Measurements from ENCODE around the gene SNRPA.

SNRPA gene

DNA sequence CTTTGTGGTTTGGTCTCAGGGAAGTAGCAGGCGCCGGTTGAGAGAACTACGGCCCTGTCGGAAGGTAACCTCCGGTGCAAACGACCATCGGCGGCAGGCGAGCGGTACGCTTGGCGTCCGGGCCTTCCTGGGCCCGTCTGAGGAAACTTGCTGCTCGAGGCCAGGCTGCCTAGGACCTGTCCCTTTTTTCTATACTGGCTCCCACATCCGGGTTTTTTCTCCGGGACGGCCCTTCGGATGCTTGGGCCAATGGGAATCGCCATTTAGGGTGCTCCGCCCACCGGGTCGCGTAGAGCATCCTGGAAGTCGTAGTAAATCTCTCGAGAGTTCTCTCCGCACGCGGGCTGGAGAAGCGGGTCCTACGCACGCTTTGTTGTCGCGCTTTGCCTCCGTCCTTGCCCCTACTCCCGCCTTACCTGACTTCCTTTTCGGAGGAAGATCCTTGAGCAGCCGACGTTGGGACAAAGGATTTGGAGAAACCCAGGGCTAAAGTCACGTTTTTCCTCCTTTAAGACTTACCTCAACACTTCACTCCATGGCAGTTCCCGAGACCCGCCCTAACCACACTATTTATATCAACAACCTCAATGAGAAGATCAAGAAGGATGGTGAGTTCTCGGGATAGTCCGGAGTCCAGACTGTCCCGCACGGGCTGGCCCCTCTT, at the start of gene SNRPA:
Gene SNRPA, plus strand, starts transcription at position 330 of the 664 bp plus-strand sequence. Its CDS starts 206 bp downstream, at position 536.
- ATAC-seq = peak; percentile 72

DNA sequence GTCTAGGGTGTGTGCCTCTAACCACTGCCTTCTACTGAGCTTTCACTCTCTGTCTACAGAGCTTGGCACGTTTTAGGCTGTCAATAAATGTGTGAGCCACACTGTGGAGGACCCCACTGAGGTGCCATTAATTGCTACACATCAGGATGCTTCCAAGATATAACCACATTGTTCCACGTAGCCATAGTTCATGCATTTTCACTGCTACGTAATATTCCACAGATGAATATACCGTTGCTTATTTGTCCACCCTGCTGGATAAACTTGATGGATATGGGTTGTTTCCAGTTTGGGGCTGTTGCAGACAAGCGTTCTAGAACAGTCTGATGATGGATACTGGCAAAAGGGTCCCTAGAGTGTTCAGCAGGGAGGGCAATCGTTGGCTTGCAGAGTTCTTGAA, 49.2 kb upstream of the SNRPA start:
- ATAC-seq (no peak), DNase-seq (no peak)

More for the DNA sequence above, at the start of gene SNRPA:
- DNase-seq = peak; percentile 96

DNA sequence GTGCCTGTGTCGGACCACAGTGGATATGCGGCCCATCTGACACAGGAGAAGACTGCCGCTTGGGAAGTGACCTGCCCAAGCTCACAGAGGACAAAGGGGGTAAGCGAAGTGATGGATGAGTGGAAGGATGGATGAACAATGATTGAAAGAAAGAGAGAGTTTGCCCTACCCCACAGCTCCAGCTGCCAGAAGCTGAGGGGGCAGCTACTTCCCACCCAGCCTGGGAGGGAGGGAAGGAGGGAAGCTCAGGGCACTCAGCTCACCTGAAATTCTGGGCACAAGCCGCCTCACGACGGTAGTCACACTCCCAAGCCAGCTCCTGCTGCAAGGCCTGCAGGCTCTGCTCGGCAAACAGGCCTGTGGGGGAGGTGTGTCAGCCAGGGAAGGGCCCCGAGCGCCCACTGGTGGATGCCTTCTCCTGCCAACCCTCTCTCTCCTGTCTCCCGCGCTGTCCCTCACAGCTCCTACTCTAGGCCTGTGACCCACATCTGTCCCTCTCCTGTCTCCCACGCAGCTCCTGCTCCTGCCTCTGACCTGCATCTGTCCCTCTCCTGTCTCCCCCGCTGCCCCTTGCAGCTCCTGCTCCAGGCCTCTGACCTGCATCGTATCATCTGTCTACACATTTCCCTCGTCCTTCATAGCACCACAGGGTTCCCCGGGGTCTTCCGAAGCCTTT, 48.5 kb upstream of the SNRPA start:
- DNase-seq (no peak), ATAC-seq (no peak)

DNA sequence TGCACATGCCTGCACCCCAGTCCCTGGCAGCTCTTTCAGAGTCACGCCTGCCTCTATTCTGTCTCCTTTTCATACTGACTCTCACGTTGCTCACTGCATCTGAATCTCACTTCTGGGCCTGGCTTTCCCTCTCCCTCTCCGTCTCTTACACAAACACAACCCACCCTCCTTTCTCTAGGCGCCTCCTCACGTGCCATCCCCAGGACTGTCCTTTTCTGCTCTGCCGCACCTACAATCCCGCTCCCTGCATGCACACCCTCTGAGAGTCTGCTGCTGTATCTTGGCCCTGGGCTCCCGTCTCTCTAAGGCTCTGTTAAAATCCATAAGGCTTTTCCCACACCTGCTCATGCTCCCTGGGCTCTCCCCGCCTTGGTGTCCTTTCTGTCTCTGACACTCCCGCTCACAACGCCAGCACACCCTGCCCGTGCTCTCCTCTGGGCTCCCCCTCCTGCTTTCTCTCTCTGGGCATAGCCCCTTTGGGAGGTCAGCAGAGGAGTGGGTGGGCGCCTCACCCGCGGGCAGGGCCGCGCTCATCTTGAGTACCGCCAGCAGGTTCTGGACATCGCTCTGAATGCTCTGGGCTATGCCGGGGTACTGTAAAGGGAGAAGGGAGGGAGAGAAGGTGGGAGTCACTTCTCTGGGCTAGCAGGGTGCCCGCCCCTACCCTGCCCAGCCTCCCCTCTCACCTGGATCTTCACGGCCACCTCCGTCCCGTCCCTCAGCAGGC, 47.8 kb upstream of the SNRPA start:
- no peak for ATAC-seq
- no peak for DNase-seq

DNA sequence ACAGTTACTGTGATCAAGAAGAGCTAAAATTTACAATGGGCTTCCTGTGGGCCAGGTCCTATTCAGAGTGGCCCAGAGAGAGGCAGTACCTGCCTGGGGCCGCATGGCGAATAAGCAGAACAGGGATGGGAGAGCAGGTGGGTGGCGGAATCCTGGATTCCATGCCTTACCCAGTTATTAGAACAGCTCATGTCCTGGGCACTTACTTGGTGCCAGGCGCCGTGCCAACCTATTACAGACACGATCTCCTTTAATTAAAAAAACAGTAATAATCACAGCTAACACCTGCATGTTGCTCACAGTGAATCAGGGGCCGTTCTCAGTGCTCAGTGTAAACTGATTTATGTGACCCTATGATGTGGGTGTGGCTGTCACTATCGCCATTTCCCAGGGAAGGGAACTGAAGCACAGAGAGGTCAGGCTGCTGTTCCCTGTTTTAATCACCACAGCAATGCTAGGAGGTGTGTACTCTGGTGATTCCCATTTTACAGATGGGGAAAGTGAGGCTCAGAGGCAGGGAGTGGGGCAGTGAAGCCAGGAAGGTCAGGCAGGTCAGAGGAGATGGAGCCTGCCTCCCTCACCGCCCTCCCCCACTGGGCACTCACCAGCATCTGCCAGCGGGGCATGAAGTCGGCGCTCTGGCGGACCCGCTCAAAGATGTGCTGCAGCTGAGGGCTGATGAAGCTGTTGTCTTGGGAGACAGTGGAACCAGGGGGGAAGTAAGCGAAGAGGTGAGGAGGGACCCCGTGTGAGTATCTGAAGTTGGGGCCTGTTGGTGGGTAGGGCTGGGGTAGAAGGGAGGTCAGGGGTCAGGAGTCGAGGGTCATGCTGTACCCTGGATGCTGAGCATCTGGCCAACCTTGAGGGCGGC, 46.3 kb upstream of the SNRPA start:
- no peak for DNase-seq
- no peak for ATAC-seq

DNA sequence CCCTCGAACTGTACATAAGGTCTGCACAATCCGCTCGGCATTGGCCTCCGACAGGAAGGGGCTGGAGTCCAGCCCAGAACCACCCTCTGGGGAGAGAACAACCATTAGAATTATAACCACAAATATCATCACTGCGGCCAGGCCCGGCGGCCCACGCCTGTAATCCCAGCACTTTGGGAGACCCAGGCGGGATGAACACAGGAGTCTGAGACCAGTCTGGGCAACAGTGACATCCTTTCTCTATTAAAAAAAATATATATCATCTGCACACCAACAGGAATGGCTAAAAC, 45.7 kb upstream of the SNRPA start:
- ATAC-seq (no peak), DNase-seq (no peak)

DNA sequence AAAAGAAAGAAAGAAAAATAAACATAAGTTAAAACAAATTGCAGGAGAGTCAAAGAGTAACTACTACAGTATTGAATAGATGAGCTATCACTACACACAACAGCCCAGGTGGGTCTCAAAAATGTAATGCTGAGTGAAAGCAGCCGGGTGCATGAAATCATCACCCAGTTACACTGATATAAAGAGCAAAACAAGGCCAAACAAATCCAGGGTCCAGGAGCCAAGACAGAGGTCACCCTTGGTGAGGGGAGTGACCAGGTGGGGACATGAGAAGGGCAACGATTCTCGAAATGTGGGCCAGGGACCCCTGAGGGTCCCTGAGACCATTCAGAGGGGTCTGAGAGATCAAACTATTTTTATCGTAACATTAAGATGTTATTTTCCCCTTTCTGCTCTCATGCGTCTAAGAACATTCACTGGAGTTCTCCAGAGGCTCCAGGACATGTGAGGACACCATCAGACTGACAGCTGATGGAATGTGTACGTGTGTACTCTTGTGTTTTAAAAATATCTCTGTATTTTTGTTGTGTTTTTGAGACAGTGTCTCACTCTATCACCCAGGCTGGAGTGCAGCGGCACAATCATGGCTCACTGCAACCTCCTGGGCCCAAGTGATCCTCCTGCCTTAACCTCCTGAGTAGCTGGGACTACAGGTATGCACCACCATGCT, 44.9 kb upstream of the SNRPA start:
- no peak for DNase-seq
- ATAC-seq = no peak

DNA sequence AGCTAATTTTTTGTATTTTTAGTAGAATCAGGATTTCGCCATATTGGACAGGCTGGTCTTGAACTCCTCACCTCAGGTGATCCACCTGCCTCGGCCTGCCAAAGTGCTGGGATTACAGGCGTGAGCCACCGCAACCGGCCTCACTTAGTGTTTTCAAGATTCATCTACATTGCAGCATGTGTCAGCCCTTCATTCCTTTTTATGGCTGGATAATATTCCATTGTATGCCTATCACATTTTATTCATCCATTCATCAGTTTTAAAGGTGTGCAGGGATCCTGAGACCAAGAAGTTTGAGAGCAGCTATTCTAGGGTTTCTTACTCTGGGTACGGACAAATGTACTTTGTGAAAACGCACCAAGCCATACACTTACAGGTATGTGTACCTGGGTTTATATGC, 43.4 kb upstream of the SNRPA start:
- ATAC-seq (no peak), DNase-seq (no peak)

DNA sequence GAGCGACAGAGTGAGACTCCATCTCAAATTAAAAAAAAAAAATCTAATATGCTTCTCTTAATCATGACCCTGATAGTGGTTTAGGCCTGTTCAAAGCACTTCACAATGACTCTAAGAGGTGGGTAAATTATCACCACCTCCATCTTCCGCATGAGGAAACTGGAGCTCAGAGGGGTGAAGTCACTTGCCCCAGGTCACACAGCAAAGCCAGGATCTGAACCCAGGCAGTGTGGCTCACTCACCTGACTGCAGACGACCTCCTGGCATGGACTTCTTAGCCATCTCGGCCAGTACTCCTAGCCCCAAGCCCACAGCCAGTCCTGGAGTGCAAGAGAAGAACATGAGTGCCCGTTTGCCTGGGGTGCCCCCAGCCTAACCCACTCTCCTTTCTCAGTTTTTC, 41.2 kb upstream of the SNRPA start:
- ATAC-seq = no peak
- no peak for DNase-seq

DNA sequence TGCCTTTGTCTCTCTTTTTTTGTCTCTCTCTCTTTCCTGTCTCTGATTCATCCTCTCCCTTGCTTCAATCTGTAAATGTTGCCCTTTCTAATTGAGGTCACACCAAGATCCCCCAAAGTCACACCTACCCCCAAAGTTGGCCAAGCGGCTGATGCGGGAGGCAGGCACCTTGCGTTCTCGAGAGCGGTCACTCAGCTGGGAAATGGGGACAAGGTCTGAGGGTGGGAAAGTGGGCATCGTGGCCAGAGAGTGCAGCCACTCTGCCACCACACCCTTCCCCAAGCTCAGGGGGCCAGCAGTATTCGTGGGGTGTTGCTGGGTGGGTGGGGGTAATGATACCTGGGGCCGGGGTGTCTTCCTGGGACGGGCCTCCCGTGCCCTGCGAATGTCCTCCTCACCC, 37.1 kb upstream of the SNRPA start:
- DNase-seq = peak; percentile 28
- no peak for ATAC-seq

DNA sequence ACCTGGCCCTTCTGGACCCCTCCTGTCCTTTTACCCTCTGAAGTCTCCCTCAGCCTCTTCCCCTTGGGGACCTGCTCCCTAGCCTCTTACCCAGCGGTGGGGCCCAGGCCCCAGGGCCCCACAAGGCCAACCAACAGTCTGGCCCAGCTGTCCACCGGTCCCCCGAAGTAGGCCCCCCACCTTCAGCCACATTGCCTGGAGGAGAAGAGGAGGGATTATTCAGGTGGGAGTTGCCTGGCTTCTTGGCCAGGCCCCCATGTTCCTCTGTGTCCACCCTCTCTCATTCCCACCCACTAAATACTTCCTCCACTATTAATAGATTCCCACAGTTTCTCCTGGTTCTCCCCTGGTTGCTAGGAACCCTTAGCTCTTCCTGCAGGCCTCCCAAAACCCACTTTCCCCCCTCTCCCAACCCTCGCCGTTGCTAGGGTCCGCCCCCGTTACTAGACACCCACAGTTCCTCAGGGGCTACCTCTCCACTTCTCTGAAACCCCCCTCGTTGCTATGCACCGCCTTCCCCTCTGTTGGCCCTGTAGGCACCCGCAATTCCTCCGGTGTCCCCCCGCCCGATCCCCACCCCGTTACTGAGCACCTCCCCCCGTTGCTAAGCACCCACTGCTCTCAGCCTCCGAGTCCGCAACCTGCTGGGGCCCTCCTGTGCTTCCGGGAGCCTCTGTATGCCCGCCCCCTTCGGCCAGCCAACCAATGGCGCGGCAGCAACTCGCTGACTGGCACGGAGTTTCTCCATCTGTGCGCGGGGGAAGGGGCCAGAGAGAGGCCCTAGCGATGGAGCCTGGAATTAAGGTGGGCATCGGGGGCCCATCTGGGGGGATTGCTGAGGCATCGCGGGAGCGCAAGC, 36.3 kb upstream of the SNRPA start:
- peak; percentile 67 for ATAC-seq
- peak; percentile 95 for DNase-seq

DNA sequence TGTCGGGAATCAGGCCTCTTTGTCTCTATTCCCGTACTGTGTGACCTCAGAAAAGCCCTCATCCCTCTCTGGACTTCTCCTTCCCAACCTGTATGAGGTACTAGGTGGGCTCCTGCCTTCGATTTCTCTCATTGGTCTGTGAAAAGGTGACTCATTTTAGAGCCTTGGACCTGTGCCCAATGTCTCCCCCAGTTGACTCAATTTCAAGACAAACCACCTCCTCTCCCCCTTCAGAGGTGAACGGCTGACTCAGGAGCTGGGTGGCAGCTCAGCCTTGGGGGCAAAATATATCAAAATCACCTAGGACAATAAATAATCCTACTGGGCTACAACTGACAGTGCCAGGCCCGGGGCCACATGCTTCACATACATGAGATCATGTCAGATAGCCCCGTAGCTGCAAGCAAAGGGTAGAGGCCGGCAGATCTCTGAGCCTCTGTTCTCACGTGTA, 34.9 kb upstream of the SNRPA start:
- DNase-seq = peak; percentile 80
- peak; percentile 42 for ATAC-seq

DNA sequence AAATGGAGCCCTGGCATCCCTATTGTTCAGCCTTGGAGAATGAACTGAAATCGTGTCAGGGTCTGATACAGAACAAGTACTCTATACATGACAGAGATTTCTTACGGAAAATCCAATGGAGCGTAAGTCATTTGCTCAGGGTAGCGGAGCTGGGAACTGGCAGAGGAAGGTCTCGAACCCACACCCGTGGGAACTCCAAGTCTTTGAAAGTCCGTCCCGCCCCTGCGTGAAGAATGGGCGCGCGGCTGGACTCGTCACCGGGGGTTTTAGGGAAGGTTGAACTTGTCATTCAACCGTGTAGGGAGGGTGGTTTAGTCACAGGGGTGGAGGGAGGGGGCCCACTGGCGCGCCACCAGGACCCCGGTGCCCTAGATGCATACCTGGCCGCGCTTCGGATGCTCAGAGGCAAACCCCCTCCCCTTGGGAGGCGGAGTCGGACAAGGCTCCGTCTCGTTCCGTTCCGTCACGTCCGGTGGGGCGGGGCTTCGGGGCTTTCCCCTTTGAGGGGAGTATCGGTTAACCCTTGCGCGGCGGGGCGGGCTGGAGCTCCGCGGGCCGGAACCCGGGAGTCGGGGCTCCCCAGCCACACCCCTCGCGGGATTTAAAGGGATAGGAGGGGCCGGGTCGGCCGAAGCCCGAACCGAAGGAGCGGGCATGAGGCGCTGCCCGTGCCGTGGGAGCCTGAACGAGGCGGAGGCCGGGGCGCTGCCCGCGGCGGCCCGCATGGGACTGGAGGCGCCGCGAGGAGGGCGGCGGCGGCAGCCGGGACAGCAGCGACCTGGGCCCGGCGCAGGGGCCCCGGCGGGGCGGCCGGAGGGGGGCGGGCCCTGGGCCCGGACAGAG, 34.3 kb upstream of the SNRPA start, which contains the start of the genes COQ8B and ITPKC:
Gene COQ8B, minus strand, starts transcription at position 405 of the 843 bp plus-strand sequence. CDS start 2,254 bp downstream, outside the sequence.
Gene ITPKC, plus strand, starts transcription at position 631 of the 843 bp plus-strand sequence. Its CDS starts 24 bp downstream, at position 655.
- peak; percentile 100 for DNase-seq
- peak; percentile 79 for ATAC-seq

DNA sequence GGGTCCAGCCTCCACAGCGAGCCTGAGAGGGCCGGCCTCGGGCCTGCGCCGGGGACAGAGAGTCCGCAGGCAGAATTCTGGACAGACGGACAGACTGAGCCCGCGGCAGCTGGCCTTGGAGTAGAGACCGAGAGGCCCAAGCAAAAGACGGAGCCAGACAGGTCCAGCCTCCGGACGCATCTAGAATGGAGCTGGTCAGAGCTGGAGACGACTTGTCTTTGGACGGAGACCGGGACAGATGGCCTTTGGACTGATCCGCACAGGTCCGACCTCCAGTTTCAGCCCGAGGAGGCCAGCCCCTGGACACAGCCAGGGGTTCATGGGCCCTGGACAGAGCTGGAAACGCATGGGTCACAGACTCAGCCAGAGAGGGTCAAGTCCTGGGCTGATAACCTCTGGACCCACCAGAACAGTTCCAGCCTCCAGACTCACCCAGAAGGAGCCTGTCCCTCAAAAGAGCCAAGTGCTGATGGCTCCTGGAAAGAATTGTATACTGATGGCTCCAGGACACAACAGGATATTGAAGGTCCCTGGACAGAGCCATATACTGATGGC, 33.6 kb upstream of the SNRPA start:
- DNase-seq = no peak
- ATAC-seq = no peak

DNA sequence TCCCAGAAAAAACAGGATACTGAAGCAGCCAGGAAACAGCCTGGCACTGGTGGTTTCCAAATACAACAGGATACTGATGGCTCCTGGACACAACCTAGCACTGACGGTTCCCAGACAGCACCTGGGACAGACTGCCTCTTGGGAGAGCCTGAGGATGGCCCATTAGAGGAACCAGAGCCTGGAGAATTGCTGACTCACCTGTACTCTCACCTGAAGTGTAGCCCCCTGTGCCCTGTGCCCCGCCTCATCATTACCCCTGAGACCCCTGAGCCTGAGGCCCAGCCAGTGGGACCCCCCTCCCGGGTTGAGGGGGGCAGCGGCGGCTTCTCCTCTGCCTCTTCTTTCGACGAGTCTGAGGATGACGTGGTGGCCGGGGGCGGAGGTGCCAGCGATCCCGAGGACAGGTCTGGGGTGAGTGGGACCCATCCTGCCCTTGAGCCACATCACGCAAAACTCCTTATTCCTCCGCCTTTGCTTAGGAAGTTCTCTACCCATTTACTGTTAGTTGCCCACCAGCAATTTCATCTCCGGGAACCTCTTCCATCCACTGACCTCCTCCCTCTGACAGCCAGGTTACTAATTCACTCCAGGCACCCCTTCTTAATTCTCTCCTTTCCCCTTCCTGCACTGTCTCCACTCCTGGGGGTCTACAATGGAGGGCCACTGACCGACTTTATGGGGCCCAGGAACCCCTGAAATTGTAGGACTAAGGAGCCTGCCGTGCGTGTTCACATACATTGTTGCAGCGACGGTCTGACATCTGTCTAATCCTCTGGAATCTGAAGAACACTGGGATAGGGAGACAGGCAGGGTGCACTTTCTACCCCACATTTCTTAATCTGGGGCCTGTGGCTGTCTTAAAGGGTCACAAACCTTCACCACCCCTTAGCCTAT, 32.9 kb upstream of the SNRPA start:
- peak; percentile 17 for DNase-seq
- ATAC-seq = no peak

DNA sequence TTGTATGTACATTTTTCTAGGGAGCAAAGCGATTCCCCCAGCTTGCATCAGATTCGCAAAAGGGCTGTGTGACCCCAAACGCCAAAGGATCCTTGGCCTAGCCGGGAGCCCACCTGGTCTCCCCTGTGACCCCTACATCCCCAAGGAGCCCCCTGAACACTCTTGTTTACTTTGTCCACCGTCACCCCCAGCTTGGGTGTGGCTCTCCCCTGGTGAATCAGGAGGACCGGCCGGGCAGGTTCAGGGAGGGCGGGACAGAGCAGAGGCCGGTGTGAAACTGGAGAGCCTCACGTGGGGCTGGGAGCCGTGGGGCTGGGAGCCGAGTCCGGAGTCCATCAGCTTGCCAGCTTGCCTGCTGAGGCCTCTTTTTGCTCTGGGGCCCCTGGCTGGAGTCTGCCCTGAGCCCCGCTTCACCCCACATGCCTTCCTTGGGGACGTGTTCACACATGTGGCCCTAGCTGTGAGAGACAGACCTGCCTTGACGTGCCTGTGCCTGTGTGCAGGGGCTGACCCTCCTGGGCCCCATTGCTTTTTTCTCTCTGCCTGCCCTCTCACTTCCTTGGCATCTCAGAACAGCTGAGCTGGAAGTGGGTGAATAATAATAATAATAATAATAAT, 32.1 kb upstream of the SNRPA start:
- ATAC-seq (no peak), DNase-seq (peak; percentile 22)

DNA sequence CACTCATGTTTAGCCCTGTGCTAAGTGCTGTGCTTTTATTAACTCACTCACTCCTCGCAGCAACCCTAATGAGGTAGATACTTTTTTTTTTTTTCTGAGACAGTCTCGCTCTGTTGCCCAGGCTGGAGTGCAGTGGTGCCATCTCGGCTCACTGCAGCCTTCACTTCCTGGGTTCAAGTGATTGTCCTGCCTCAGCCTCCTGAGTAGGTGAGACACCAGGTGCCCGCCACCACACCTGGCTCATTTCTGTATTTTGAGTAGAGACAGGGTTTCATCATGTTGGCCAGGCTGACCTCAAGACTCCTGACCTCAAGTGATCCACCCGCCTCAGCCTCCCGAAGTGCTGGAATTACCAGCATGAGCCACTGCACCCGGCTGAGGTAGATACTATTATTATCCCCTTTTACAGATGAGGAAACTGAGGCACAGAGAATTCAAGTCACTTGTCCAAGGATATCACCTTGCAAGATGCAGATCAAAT, 31.5 kb upstream of the SNRPA start:
- DNase-seq (no peak), ATAC-seq (no peak)

DNA sequence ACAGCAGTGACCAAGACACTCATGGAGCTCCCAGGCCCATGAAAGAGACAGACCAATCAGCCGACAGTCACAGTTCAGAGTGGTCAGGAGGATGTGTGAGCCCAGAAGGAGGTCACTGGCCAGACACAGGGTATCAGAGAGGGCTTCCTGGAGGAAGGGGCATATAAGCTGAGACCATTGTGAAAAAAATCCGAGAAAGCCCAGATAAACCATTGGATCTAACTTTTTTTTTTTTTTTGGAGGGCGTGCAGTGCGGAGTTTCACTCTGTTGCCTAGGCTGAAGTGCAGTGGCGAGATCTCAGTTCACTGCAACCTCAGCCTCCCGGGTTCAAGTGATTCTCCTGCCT, 29.9 kb upstream of the SNRPA start:
- no peak for ATAC-seq

More for the DNA sequence above, 29.9 kb upstream of the SNRPA start:
- no peak for DNase-seq

Data from stimulated activated naive CD8-positive, alpha-beta T cell treated with anti-CD3 and anti-CD28 coated beads, Interleukin-15, Interleukin-2, amounts not matched to agents 100 U/mL and 50 U/mL, for 24 hours (primary cell).